WTC11 (cell line): ENCODE measurements around the gene ZNF75A. TPM values are rescaled to one million over a fixed set of nuclear protein-coding genes. Genes with fewer than 3 reads are reported as not detected.

Experiments
- CREM ChIP-seq: sonication (generic); formaldehyde crosslinking; IDR thresholded peaks from 2 replicates; pipeline ENCODE4 v1.8.1; 2022; ENCODE audit warnings: mild to moderate bottlenecking, missing genetic modification reagents, moderate library complexity
- ELF4 ChIP-seq: sonication (generic); formaldehyde crosslinking; IDR thresholded peaks from 2 replicates; pipeline ENCODE4 v1.8.1; 2022; ENCODE audit warnings: low read depth, mild to moderate bottlenecking, moderate library complexity, missing genetic modification reagents
- FOXJ3 ChIP-seq: sonication (generic); formaldehyde crosslinking; IDR thresholded peaks from 2 replicates; pipeline ENCODE4 v1.9.0; 2021; ENCODE audit warnings: missing genetic modification reagents, mild to moderate bottlenecking, borderline replicate concordance
- FOXK1 ChIP-seq: sonication (generic); formaldehyde crosslinking; IDR thresholded peaks from 2 replicates; pipeline ENCODE4 v1.8.0; 2022; ENCODE audit warnings: mild to moderate bottlenecking, moderate library complexity, missing genetic modification reagents
- GRHL2 ChIP-seq: fragments of 250-450 bp; sonication (Bioruptor Pico); IDR thresholded peaks from 2 replicates; pipeline ENCODE4 v1.8.0; 2022; ENCODE audit warnings: mild to moderate bottlenecking, moderate library complexity; ENCODE audit not compliant: insufficient replicate concordance, severe bottlenecking
- GTF2I ChIP-seq: fragments of 250-450 bp; sonication (Bioruptor Pico); conservative IDR thresholded peaks from 2 replicates; pipeline ENCODE4 v1.4.0; 2021; ENCODE audit warnings: mild to moderate bottlenecking
- HMGA2 ChIP-seq: fragments of 250-450 bp; sonication (Bioruptor Pico); IDR thresholded peaks from 2 replicates; pipeline ENCODE4 v1.4.0; 2021; ENCODE audit warnings: mild to moderate bottlenecking, moderate library complexity
- IRF2 ChIP-seq: sonication (generic); formaldehyde crosslinking; IDR thresholded peaks from 2 replicates; pipeline ENCODE4 v1.8.0; 2022; ENCODE audit warnings: low read depth, missing genetic modification reagents, borderline replicate concordance
- MAX ChIP-seq: sonication (generic); formaldehyde crosslinking; IDR thresholded peaks from 2 replicates; pipeline ENCODE4 v1.8.0; 2022; ENCODE audit warnings: mild to moderate bottlenecking, missing genetic modification reagents
- PREB ChIP-seq: sonication (generic); formaldehyde crosslinking; IDR thresholded peaks from 2 replicates; pipeline ENCODE4 v1.8.1; 2022; ENCODE audit warnings: mild to moderate bottlenecking, missing genetic modification reagents, moderate library complexity, borderline replicate concordance
- TP53 ChIP-seq: sonication (generic); formaldehyde crosslinking; IDR thresholded peaks from 2 replicates; pipeline ENCODE4 v1.8.1; 2023; ENCODE audit warnings: mild to moderate bottlenecking, missing genetic modification reagents
- ZBTB21 ChIP-seq: sonication (generic); formaldehyde crosslinking; IDR thresholded peaks from 2 replicates; pipeline ENCODE4 v1.8.1; 2023; ENCODE audit warnings: mild to moderate bottlenecking, missing genetic modification reagents, borderline replicate concordance
- ZNF232 ChIP-seq: sonication (generic); formaldehyde crosslinking; IDR thresholded peaks from 2 replicates; pipeline ENCODE4 v1.8.0; 2022; ENCODE audit warnings: mild to moderate bottlenecking, missing genetic modification reagents
- ZNF281 ChIP-seq: sonication (generic); formaldehyde crosslinking; IDR thresholded peaks from 2 replicates; pipeline ENCODE4 v1.8.0; 2023; ENCODE audit warnings: mild to moderate bottlenecking, missing genetic modification reagents
- ZNF512 ChIP-seq: sonication (generic); formaldehyde crosslinking; IDR thresholded peaks from 2 replicates; pipeline ENCODE4 v1.8.1; 2022; ENCODE audit warnings: missing genetic modification reagents, borderline replicate concordance
- ZNF671 ChIP-seq: fragments of 250-450 bp; sonication (Bioruptor Pico); IDR thresholded peaks from 2 replicates; pipeline ENCODE4 v1.8.0; 2021; ENCODE audit warnings: mild to moderate bottlenecking
- total RNA-seq: library from RNA; stranded (reverse); gene quantifications from 3 replicates; pipeline ENCODE4 v1.2.3, GENCODE V29; 2021
- TF ChIP-seq, protein P1 (sequence below): fragments of 250-450 bp; sonication (Bioruptor Pico); IDR thresholded peaks from 2 replicates; pipeline ENCODE4 v1.9.0; 2021; ENCODE audit warnings: mild to moderate bottlenecking
- TF ChIP-seq, protein P2 (sequence below): sonication (generic); formaldehyde crosslinking; IDR thresholded peaks from 2 replicates; pipeline ENCODE4 v1.8.0; 2022; ENCODE audit warnings: mild to moderate bottlenecking, missing genetic modification reagents
- TF ChIP-seq, protein P3 (sequence below): sonication (generic); formaldehyde crosslinking; IDR thresholded peaks from 2 replicates; pipeline ENCODE4 v1.8.1; 2023; ENCODE audit warnings: mild to moderate bottlenecking, missing genetic modification reagents
- TF ChIP-seq, protein P4 (sequence below): sonication (generic); formaldehyde crosslinking; IDR thresholded peaks from 2 replicates; pipeline ENCODE4 v1.8.1; 2023; ENCODE audit warnings: mild to moderate bottlenecking, missing genetic modification reagents, moderate library complexity
- TF ChIP-seq, protein P5 (sequence below): sonication (generic); formaldehyde crosslinking; IDR thresholded peaks from 2 replicates; pipeline ENCODE4 v1.8.0; 2022; ENCODE audit warnings: mild to moderate bottlenecking, missing genetic modification reagents

The ZNF75A gene
- total RNA-seq, 1 experiment from 2014 or later = 31.5 TPM

DNA sequence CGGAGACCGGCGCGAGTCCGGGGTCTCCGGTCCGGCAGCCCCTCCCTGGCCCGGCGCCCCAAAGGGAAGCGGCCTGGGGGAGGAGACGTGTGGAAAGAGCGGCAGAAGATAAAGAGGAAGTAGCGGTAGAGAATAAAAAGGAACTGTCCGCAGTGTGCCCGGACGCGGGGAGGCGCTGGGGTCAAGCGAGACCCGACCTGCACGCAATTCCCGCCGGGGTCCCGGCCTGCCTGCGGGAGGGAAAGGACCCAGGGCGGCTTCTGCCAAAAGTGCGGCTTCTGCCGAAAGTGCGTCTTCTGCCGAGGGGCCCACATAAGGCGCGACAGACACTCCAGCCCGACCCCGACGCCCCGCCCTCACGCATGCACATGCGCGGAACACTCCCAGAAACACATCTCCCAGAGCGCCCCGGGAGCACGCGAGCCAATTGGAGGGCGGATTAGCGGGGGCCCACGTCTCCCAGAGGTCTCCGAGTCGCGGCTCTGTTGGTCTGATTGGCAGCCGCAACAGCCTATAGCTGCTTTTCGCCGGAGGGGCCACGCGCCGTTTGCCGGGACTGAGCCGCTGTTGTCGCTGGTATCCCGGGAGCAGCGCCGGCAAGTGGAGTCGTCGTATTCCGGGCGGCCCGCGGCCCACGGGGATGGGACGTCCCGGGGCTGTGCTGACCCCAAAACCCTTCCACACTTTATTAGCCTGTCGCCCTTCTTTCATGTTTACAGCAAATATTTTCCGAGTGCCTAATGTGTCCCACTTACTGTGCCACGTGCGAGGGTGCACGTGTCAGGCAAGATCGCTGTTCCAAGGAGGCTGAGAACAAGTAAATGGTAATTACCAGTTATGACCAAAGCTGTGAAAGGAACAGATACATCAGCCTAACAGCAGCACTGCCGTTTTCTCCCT, 40.9 kb upstream of the ZNF75A start (continued):
- TF ChIP-seq ZNF232 (CRISPR knock-in tag) (peak; percentile 75; the same call in 1 of the 2 replicates), ZNF671 (no peak), FOXJ3 (0 out of 2 replicates have a peak, but pooled peaks have one; percentile 55), GTF2I (CRISPR knock-in tag) (no peak), ZBTB21 (CRISPR knock-in tag) (peak; percentile 13; the same call in 1 of the 2 replicates), CREM (peak; percentile 58; the same call in 1 of the 2 replicates), PREB (CRISPR knock-in tag) (no peak), MAX (CRISPR knock-in tag) (peak; percentile 95), ELF4 (CRISPR knock-in tag) (no peak), ZNF281 (CRISPR knock-in tag) (no peak), GRHL2 (CRISPR knock-in tag) (no peak), TP53 (CRISPR knock-in tag) (peak; percentile 74; the same call in 1 of the 2 replicates), HMGA2 (CRISPR knock-in tag) (no peak), FOXK1 (CRISPR knock-in tag) (peak; percentile 87), ZNF512 (CRISPR knock-in tag) (no peak), IRF2 (CRISPR knock-in tag) (no peak)
- TF ChIP-seq, protein P1, sequence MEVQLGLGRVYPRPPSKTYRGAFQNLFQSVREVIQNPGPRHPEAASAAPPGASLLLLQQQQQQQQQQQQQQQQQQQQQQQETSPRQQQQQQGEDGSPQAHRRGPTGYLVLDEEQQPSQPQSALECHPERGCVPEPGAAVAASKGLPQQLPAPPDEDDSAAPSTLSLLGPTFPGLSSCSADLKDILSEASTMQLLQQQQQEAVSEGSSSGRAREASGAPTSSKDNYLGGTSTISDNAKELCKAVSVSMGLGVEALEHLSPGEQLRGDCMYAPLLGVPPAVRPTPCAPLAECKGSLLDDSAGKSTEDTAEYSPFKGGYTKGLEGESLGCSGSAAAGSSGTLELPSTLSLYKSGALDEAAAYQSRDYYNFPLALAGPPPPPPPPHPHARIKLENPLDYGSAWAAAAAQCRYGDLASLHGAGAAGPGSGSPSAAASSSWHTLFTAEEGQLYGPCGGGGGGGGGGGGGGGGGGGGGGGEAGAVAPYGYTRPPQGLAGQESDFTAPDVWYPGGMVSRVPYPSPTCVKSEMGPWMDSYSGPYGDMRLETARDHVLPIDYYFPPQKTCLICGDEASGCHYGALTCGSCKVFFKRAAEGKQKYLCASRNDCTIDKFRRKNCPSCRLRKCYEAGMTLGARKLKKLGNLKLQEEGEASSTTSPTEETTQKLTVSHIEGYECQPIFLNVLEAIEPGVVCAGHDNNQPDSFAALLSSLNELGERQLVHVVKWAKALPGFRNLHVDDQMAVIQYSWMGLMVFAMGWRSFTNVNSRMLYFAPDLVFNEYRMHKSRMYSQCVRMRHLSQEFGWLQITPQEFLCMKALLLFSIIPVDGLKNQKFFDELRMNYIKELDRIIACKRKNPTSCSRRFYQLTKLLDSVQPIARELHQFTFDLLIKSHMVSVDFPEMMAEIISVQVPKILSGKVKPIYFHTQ (CRISPR knock-in tag) = no peak
- TF ChIP-seq, protein P2, sequence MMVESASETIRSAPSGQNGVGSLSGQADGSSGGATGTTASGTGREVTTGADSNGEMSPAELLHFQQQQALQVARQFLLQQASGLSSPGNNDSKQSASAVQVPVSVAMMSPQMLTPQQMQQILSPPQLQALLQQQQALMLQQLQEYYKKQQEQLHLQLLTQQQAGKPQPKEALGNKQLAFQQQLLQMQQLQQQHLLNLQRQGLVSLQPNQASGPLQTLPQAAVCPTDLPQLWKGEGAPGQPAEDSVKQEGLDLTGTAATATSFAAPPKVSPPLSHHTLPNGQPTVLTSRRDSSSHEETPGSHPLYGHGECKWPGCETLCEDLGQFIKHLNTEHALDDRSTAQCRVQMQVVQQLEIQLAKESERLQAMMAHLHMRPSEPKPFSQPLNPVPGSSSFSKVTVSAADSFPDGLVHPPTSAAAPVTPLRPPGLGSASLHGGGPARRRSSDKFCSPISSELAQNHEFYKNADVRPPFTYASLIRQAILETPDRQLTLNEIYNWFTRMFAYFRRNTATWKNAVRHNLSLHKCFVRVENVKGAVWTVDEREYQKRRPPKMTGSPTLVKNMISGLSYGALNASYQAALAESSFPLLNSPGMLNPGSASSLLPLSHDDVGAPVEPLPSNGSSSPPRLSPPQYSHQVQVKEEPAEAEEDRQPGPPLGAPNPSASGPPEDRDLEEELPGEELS (CRISPR knock-in tag) = peak; percentile 85
- TF ChIP-seq, protein P3, sequence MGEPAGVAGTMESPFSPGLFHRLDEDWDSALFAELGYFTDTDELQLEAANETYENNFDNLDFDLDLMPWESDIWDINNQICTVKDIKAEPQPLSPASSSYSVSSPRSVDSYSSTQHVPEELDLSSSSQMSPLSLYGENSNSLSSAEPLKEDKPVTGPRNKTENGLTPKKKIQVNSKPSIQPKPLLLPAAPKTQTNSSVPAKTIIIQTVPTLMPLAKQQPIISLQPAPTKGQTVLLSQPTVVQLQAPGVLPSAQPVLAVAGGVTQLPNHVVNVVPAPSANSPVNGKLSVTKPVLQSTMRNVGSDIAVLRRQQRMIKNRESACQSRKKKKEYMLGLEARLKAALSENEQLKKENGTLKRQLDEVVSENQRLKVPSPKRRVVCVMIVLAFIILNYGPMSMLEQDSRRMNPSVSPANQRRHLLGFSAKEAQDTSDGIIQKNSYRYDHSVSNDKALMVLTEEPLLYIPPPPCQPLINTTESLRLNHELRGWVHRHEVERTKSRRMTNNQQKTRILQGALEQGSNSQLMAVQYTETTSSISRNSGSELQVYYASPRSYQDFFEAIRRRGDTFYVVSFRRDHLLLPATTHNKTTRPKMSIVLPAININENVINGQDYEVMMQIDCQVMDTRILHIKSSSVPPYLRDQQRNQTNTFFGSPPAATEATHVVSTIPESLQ (CRISPR knock-in tag) = no peak
- TF ChIP-seq, protein P4, sequence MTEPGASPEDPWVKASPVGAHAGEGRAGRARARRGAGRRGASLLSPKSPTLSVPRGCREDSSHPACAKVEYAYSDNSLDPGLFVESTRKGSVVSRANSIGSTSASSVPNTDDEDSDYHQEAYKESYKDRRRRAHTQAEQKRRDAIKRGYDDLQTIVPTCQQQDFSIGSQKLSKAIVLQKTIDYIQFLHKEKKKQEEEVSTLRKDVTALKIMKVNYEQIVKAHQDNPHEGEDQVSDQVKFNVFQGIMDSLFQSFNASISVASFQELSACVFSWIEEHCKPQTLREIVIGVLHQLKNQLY (CRISPR knock-in tag) = no peak
- TF ChIP-seq, protein P5, sequence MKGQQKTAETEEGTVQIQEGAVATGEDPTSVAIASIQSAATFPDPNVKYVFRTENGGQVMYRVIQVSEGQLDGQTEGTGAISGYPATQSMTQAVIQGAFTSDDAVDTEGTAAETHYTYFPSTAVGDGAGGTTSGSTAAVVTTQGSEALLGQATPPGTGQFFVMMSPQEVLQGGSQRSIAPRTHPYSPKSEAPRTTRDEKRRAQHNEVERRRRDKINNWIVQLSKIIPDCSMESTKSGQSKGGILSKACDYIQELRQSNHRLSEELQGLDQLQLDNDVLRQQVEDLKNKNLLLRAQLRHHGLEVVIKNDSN (CRISPR knock-in tag) = peak; percentile 82
